Trophoblast cell (in vitro differentiated cells and primary cell): ENCODE data around the gene EEA1.

Experiments used
- DNase-seq, 2 donors: peaks; one replicate each; pipeline ENCODE4 v3.0.0-alpha.2; 2016
- H2AFZ ChIP-seq: 2 replicates; pipeline ENCODE4 v1.6.1; 2013; ENCODE audit warnings: low read length, moderate library complexity, mild to moderate bottlenecking; ENCODE audit not compliant: insufficient read depth, poor library complexity
- H2AK5ac ChIP-seq: 2 replicates; pipeline ENCODE4 v1.6.1; 2013; ENCODE audit warnings: mild to moderate bottlenecking, low read length
- H2BK120ac ChIP-seq: 2 replicates; pipeline ENCODE4 v1.6.1; 2013; ENCODE audit warnings: low read length, mild to moderate bottlenecking, moderate library complexity; ENCODE audit not compliant: insufficient read depth, poor library complexity
- H2BK12ac ChIP-seq: 2 replicates; pipeline ENCODE4 v1.6.1; 2013; ENCODE audit warnings: mild to moderate bottlenecking, low read length, moderate library complexity
- H2BK5ac ChIP-seq: 2 replicates; pipeline ENCODE4 v1.6.1; 2013; ENCODE audit warnings: low read length, low read depth, moderate library complexity, mild to moderate bottlenecking; ENCODE audit not compliant: poor library complexity
- H3K14ac ChIP-seq: 2 replicates; pipeline ENCODE4 v1.6.1; 2013; ENCODE audit warnings: mild to moderate bottlenecking, low read length
- H3K18ac ChIP-seq: 2 replicates; pipeline ENCODE4 v1.6.1; 2013; ENCODE audit warnings: mild to moderate bottlenecking, low read length
- H3K23ac ChIP-seq: 2 replicates; pipeline ENCODE4 v1.6.1; 2013; ENCODE audit warnings: low read length
- H3K27ac ChIP-seq: 2 replicates; pipeline ENCODE4 v1.5.1; 2013; ENCODE audit warnings: low read depth, mild to moderate bottlenecking, inconsistent platforms, low read length, moderate library complexity
- H3K27me3 ChIP-seq: 2 replicates; pipeline ENCODE4 v1.6.1; 2013; ENCODE audit warnings: inconsistent platforms, mild to moderate bottlenecking, low read length, moderate library complexity; ENCODE audit not compliant: insufficient read depth
- H3K36me3 ChIP-seq, 2 experiments: 1 replicate in 1 of 2; 2 replicates in 1 of 2; pipeline ENCODE4 v1.6.1; 2013; ENCODE audit warnings: low read length in 2 of 2, mild to moderate bottlenecking in 2 of 2, moderate library complexity in 1 of 2; ENCODE audit not compliant: insufficient read depth in 2 of 2, control insufficient read depth in 1 of 2
- H3K4ac ChIP-seq: 2 replicates; pipeline ENCODE4 v1.6.1; 2013; ENCODE audit warnings: low read depth, mild to moderate bottlenecking, low read length, moderate library complexity
- H3K4me1 ChIP-seq, 2 experiments: 1 replicate in 1 of 2; 2 replicates in 1 of 2; pipeline ENCODE4 v1.6.1; 2013; ENCODE audit warnings: low read length in 2 of 2, mild to moderate bottlenecking in 2 of 2, moderate library complexity in 1 of 2; ENCODE audit not compliant: insufficient read depth in 2 of 2, control insufficient read depth in 1 of 2
- H3K4me2 ChIP-seq: 2 replicates; pipeline ENCODE4 v1.6.1; 2013; ENCODE audit warnings: inconsistent platforms, mild to moderate bottlenecking, low read length, moderate library complexity
- H3K4me3 ChIP-seq: 2 replicates; pipeline ENCODE4 v1.5.1; 2013; ENCODE audit warnings: mild to moderate bottlenecking, low read depth, low read length, inconsistent platforms
- H3K79me1 ChIP-seq: one replicate; pipeline ENCODE4 v1.6.1; 2013; ENCODE audit warnings: low read length
- H3K79me2 ChIP-seq: 2 replicates; pipeline ENCODE4 v1.6.1; 2013; ENCODE audit warnings: low read length, mild to moderate bottlenecking; ENCODE audit not compliant: control insufficient read depth, insufficient read depth, poor library complexity
- H3K9ac ChIP-seq: 2 replicates; pipeline ENCODE4 v1.6.1; 2013; ENCODE audit warnings: mild to moderate bottlenecking, low read length
- H3K9me3 ChIP-seq: 2 replicates; pipeline ENCODE4 v1.6.1; 2013; ENCODE audit warnings: low read depth, mild to moderate bottlenecking, control low read depth, inconsistent platforms, low read length; ENCODE audit not compliant: insufficient read depth
- H4K12ac ChIP-seq: 2 replicates; pipeline ENCODE4 v1.6.1; 2013; ENCODE audit warnings: low read depth, mild to moderate bottlenecking, low read length, moderate library complexity
- H4K8ac ChIP-seq: 2 replicates; pipeline ENCODE4 v1.6.1; 2013; ENCODE audit warnings: low read depth, mild to moderate bottlenecking, low read length, moderate library complexity
- H4K91ac ChIP-seq: one replicate; pipeline ENCODE4 v1.6.1; 2013; ENCODE audit warnings: low read depth, mild to moderate bottlenecking, low read length, moderate library complexity
- WGBS: extraction: QIAGEN DNeasy Blood & Tissue Kit; methylation state at CpG from one replicate; pipeline ENCODE4 v1.1.7; 2013; ENCODE audit warnings: missing lambda C conversion rate; ENCODE audit not compliant: insufficient read length, insufficient coverage; ENCODE audit errors: extremely low coverage; 5-methylcytosine and 5-hydroxymethylcytosine counted together

EEA1 gene

DNA sequence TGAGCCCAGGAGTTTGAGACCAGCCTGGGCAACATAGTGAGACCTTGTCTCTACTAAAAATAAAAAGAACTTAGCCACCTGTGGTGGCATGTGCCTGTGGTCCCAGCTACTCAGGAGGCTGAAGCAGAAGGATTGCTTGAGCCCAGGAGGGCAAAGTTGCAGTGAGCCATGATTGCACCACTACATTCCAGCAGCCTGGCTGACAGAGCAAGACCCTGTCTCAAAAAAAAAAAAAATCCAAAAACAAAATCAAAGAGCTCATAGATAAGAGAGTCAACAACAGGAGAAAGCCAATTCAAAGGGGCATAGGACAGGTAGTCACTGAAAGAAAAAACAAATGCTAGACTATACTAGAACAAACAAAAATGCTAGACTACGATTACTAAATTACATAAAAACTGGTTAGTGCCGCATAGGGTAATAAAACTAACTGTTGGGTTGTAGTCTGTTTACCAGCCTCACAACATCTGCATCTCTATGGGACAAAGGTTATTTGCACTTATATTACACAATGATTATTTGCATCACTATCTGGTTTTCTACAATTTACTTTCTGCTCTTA, 16.6 kb upstream of the EEA1 start:
- no peak for DNase-seq
- H2BK12ac ChIP-seq, result no peak overlapping the region
- H3K4me1 ChIP-seq, result peaks cover 0 to 3% of the 10 kb centered on the region in 2 experiments
- no peaks in the 10 kb centered on the region for H3K36me3 ChIP-seq
- H3K79me1 ChIP-seq, result no peaks in the 10 kb centered on the region
- H3K4me3 ChIP-seq, result no peak overlapping the region
- H3K4ac ChIP-seq, result no peak overlapping the region
- no peak overlapping the region for H4K8ac ChIP-seq
- no peak overlapping the region for H3K14ac ChIP-seq
- H3K27ac ChIP-seq, result no peak overlapping the region
- H4K12ac ChIP-seq, result no peak overlapping the region
- H4K91ac ChIP-seq, result no peak overlapping the region
- H3K23ac ChIP-seq, result no peak overlapping the region
- no peak overlapping the region for H3K9ac ChIP-seq
- H3K9me3 ChIP-seq, result no peaks in the 10 kb centered on the region
- H2AFZ ChIP-seq, result no peak overlapping the region
- H3K27me3 ChIP-seq, result no peaks in the 10 kb centered on the region
- no peak overlapping the region for H3K4me2 ChIP-seq
- no peak overlapping the region for H3K18ac ChIP-seq
- no CpG with 5 or more reads among the region's 2 CpGs for WGBS
- H2BK5ac ChIP-seq, result no peak overlapping the region
- no peak overlapping the region for H2BK120ac ChIP-seq
- no peaks in the 10 kb centered on the region for H3K79me2 ChIP-seq
- H2AK5ac ChIP-seq, result no peak overlapping the region

DNA sequence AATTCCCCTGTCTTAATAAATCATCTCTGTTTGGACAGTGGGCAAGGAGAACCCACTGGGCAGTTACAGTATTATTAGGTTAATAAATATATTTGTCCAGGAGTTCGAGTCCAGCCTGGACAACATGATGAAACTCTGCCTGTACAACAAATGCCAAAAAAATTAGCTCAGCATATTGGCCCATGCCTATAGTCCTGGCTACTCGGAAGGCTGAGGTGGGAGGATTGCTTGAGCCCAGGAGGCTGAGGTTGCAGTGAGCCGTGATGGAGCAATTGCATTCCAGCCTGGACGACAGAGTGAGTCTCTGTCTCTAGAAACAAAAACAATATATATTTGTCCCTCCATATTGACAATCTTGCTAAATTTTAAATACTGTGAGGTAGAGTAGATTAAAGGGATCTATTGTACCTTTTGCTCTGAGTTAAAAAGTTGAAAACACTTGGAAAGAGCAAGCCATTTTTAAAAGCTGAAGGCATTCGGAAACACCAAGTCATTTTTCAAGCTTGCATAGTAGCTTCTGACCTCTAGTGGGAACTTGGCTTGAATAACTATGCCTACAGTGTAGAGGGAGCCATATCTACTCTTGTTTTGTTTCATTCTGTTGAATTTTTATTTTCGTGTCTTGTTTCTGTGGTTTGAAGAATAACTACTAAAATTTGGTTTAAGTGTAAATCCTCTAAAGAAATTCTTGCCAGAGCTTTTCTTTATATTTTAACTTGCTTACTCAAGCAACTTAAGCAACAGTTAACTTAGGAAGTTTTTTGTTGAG, 14.6 kb upstream of the EEA1 start:
- no peak overlapping the region for H3K4me3 ChIP-seq
- H3K18ac ChIP-seq, result no peak overlapping the region
- H2AK5ac ChIP-seq, result no peak overlapping the region
- H3K9ac ChIP-seq, result no peak overlapping the region
- H4K8ac ChIP-seq, result no peak overlapping the region
- H3K36me3 ChIP-seq, result no peaks in the 10 kb centered on the region
- H3K4me1 ChIP-seq, result peaks cover 0 to 3% of the 10 kb centered on the region in 2 experiments
- H2BK120ac ChIP-seq, result no peak overlapping the region
- no peak overlapping the region for H2BK5ac ChIP-seq
- no CpG with 5 or more reads among the region's 6 CpGs for WGBS
- no peak overlapping the region for H3K27ac ChIP-seq
- no peaks in the 10 kb centered on the region for H3K79me1 ChIP-seq
- no peaks in the 10 kb centered on the region for H3K79me2 ChIP-seq
- H2BK12ac ChIP-seq, result no peak overlapping the region
- H3K23ac ChIP-seq, result no peak overlapping the region
- DNase-seq, result peak; percentile 47 to 65
- H3K14ac ChIP-seq, result no peak overlapping the region
- H3K9me3 ChIP-seq, result no peaks in the 10 kb centered on the region
- no peak overlapping the region for H2AFZ ChIP-seq
- no peak overlapping the region for H4K91ac ChIP-seq
- H3K4me2 ChIP-seq, result no peak overlapping the region
- H4K12ac ChIP-seq, result no peak overlapping the region
- no peaks in the 10 kb centered on the region for H3K27me3 ChIP-seq
- H3K4ac ChIP-seq, result no peak overlapping the region

DNA sequence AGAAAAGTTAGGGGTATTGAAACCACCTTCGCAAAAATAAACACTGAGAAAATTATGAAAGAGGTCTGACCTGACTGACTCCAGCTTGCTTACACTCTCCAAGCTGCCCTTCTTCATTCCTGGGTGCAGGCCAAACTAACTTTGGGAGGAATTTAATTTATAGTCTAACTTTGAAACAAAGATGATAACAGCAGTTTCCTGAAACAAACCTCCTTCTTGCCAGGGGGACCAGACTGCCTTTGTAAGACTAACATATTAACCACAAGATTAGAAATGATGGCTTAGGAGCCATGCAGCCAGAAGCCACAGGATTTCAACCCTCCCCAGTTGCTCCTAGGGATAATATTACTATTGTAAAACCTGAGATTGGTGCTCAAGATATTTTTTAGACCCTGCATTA, 13.8 kb upstream of the EEA1 start:
- Histone ChIP-seq H3K4me3 (no peak overlapping the region), H4K91ac (no peak overlapping the region), H2BK120ac (no peak overlapping the region), H3K27me3 (no peaks in the 10 kb centered on the region), H3K36me3 (no peaks in the 10 kb centered on the region), H4K8ac (no peak overlapping the region), H2BK5ac (no peak overlapping the region), H4K12ac (no peak overlapping the region), H2AFZ (no peak overlapping the region), H3K27ac (no peak overlapping the region), H3K14ac (no peak overlapping the region), H3K23ac (no peak overlapping the region), H3K9ac (no peak overlapping the region), H2BK12ac (no peak overlapping the region), H3K4me2 (no peak overlapping the region), H3K9me3 (no peaks in the 10 kb centered on the region), H3K4ac (no peak overlapping the region), H3K79me2 (no peaks in the 10 kb centered on the region), H3K79me1 (no peaks in the 10 kb centered on the region), H3K18ac (no peak overlapping the region), H3K4me1 (peaks cover 0 to 3% of the 10 kb centered on the region in 2 experiments), H2AK5ac (no peak overlapping the region)
- no CpG with 5 or more reads among the region's 1 CpG for WGBS
- no peak for DNase-seq

DNA sequence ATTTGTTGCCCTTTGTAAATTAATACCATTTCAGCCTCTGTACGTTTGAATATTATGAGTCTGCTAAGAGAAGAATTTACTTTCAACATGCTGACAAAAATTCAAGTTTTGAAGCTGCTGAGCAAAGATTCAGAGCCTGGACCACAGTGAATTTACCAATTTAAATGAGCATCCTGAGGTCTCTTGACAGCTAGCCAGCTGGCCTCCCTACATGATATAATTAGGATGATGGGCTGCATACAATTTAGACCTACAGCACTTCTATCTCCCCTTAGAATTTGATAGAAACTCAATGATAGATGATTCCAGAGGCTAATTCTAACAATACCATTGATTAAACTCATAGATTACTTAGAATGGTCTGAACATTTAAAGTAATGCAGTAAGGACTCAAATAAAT, 10.0 kb upstream of the EEA1 start:
- WGBS, result no CpG with 5 or more reads among the region's 1 CpG
- no peaks in the 10 kb centered on the region for H3K36me3 ChIP-seq
- no peak overlapping the region for H2BK120ac ChIP-seq
- H2BK12ac ChIP-seq, result no peak overlapping the region
- H3K4me1 ChIP-seq, result peaks cover 0 to 3% of the 10 kb centered on the region in 2 experiments
- no peak overlapping the region for H3K14ac ChIP-seq
- H3K4me3 ChIP-seq, result no peak overlapping the region
- no peak overlapping the region for H4K8ac ChIP-seq
- no peaks in the 10 kb centered on the region for H3K27me3 ChIP-seq
- no peak overlapping the region for H3K4ac ChIP-seq
- no peak overlapping the region for H2AK5ac ChIP-seq
- H3K9me3 ChIP-seq, result no peaks in the 10 kb centered on the region
- no peak overlapping the region for H3K27ac ChIP-seq
- no peak overlapping the region for H4K91ac ChIP-seq
- no peak overlapping the region for H2BK5ac ChIP-seq
- no peak overlapping the region for H3K23ac ChIP-seq
- DNase-seq, result no peak
- H3K9ac ChIP-seq, result no peak overlapping the region
- no peak overlapping the region for H3K18ac ChIP-seq
- H3K79me2 ChIP-seq, result no peaks in the 10 kb centered on the region
- H2AFZ ChIP-seq, result no peak overlapping the region
- H4K12ac ChIP-seq, result no peak overlapping the region
- H3K79me1 ChIP-seq, result no peaks in the 10 kb centered on the region
- H3K4me2 ChIP-seq, result no peak overlapping the region
